AG08396 (cell line): Measurements from ENCODE around the gene FERMT2.
"Not testable (repeated sequence)": the region's sequence is repeated elsewhere in the genome, so short reads cannot be mapped to it uniquely, and the experiment has no call there.

Source experiments
- DNase-seq: peaks from one replicate; pipeline ENCODE4 v3.0.0; 2012; ENCODE audit warnings: low spot score, mixed read lengths

The FERMT2 gene

GRCh38 chr14:52901357-52901980 is 49.4 kb downstream of the FERMT2 start:
- DNase-seq = no peak

GRCh38 chr14:52900731-52901130 is 50.1 kb downstream of the FERMT2 start:
- DNase-seq = no peak

- no peak for DNase-seq
These were observed 52.4 kb downstream of the FERMT2 start for GRCh38 chr14:52898496-52898895.

- no peak for DNase-seq
These were observed 55.9 kb downstream of the FERMT2 start for GRCh38 chr14:52895000-52895399.

GRCh38 chr14:52891800-52892199 is 59.0 kb downstream of the FERMT2 start:
- DNase-seq = no peak

GRCh38 chr14:52888839-52889838 is 61.7 kb downstream of the FERMT2 start:
- DNase-seq = no peak

- no peak for DNase-seq
These were observed 62.7 kb downstream of the FERMT2 start for GRCh38 chr14:52888159-52888558.

GRCh38 chr14:52885230-52885629 is 65.6 kb downstream of the FERMT2 start:
- peak; percentile 26 for DNase-seq

- no peak for DNase-seq
These were observed 67.2 kb downstream of the FERMT2 start for GRCh38 chr14:52883658-52884057.

GRCh38 chr14:52882824-52883223 is 68.0 kb downstream of the FERMT2 start:
- no peak for DNase-seq

- DNase-seq = no peak
These were observed 70.9 kb downstream of the FERMT2 start for GRCh38 chr14:52879958-52880357.

GRCh38 chr14:52878946-52879345 is 71.9 kb downstream of the FERMT2 start:
- DNase-seq = no peak

GRCh38 chr14:52878469-52878868 is 72.4 kb downstream of the FERMT2 start:
- DNase-seq = no peak

- no peak for DNase-seq
These were observed 73.2 kb downstream of the FERMT2 start for GRCh38 chr14:52877628-52878027.

GRCh38 chr14:52876806-52877205 is 74.0 kb downstream of the FERMT2 start:
- no peak for DNase-seq

GRCh38 chr14:52876311-52876710 is 74.5 kb downstream of the FERMT2 start:
- DNase-seq = peak; percentile 11

- no peak for DNase-seq
These were observed 75.1 kb downstream of the FERMT2 start for GRCh38 chr14:52875707-52876106.

- no peak for DNase-seq
These were observed 76.5 kb downstream of the FERMT2 start for GRCh38 chr14:52874389-52874788.

GRCh38 chr14:52873694-52874093 is 77.2 kb downstream of the FERMT2 start:
- DNase-seq = no peak

GRCh38 chr14:52873065-52873464 is 77.8 kb downstream of the FERMT2 start:
- DNase-seq = no peak

GRCh38 chr14:52871606-52872005 is 79.2 kb downstream of the FERMT2 start:
- no peak for DNase-seq

- DNase-seq = no peak
These were observed 81.8 kb downstream of the FERMT2 start for GRCh38 chr14:52868911-52869618.

- not testable (repeated sequence) for DNase-seq
These were observed 86.0 kb downstream of the FERMT2 start for GRCh38 chr14:52864893-52865292.
